ENCODE measurements around the gene FOCAD.
"Not testable (repeated sequence)": the region's sequence is repeated elsewhere in the genome, so short reads cannot be mapped to it uniquely, and the experiment has no call there.

Gene FOCAD

GRCh38 chr9:20684035-20684874 lies at the start of gene FOCAD:
TSS of gene FOCAD (plus strand) at chr9:20684259. CDS start at chr9:20715354, 31,095 bp downstream.
- peak; percentile 96 for DNase-seq

DNA sequence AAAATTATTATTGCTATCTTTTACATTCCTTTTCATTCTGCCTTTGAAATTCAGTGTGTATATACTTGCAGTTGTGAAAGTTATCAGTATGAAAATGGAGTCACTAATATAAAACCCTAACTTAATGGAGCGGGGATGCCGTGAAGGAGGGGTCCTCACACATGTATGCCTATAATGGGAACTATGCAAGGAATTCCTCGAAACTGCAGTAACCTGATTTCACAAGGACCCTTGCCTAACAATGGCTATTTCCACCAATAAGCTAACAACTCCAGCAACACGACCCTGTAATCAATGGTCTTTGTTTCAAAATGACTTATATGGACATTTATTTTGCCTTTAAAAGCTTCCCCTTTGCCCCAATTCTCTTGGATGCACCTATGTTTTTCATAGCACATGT lies 49.2 kb upstream of the FOCAD start:
- no peak for DNase-seq

DNA sequence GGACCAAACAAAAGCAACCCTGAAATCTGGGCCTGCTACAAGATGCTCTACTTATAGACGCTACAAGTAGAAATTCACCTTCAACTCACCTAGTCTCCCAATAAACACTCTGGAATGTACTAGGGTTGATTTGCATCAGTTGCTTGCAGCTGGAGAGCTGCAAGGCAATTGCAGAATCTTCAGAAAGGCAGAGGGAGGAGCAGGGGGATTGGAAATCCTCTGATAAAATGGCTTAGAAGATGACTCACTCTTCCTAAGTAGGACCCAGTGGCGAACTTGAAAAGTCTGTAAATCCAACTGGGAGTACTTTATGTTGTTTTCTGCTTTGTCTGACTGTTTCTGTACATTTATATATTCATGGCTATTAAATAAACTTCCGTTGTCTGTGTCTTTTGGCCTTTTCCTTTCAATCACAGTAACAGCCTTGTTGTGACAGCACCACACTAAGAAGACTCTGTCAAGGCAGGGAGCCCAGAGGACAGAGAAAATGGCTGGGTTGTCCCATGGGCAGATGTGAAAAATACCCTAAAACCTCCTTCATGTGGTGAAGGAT lies 47.1 kb upstream of the FOCAD start:
- DNase-seq = no peak

GRCh38 chr9:20640331-20641187 lies 43.5 kb upstream of the FOCAD start:
- DNase-seq = peak; percentile 93

- no peak for DNase-seq
Measured at GRCh38 chr9:20642045-20642444, 42.0 kb upstream of the FOCAD start.

- no peak for DNase-seq
Measured at GRCh38 chr9:20643660-20644059, 40.4 kb upstream of the FOCAD start.

GRCh38 chr9:20646656-20647055 lies 37.4 kb upstream of the FOCAD start:
- DNase-seq = no peak

GRCh38 chr9:20649381-20649780 lies 34.7 kb upstream of the FOCAD start:
- DNase-seq = no peak

DNA sequence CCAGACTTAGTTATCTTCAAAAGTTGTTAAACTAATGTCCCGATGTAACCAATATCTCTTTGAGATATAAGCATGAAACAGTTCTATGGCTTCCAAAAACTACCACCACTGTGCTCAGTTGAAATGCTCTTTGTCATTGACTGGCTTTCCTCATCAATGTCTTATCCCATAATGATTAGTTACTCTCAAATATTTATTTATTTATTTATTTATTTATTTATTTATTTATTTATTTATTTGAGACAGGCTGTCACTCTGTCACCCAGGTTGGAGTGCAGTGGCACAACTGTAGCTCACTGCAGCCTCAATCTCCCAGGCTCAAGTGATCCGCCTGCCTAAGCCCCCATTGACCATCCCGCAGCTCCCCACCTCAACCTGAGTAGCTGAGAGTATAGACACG lies 33.7 kb upstream of the FOCAD start:
- no peak for DNase-seq

GRCh38 chr9:20650750-20651299 lies 33.2 kb upstream of the FOCAD start:
- DNase-seq = no peak

GRCh38 chr9:20651939-20652338 lies 32.1 kb upstream of the FOCAD start:
- DNase-seq = no peak

DNA sequence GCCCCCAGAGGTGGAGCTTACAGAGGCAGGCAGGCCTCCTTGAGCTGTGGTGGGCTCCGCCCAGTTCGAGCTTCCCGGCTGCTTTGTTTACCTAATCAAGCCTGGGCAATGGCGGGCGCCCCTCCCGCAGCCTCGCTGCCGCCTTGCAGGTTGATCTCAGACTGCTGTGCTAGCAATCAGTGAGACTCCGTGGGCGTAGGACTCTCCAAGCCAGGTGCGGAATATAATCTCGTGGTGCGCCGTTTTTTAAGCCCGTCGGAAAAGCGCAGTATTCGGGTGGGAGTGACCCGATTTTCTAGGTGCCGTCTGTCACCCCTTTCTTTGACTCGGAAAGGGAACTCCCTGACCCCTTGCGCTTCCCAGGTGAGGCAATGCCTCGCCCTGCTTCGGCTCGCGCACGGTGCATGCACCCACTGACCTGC lies 25.8 kb upstream of the FOCAD start:
- not testable (repeated sequence) for DNase-seq

- no peak for DNase-seq
Measured at GRCh38 chr9:20658677-20659473, 25.2 kb upstream of the FOCAD start.

DNA sequence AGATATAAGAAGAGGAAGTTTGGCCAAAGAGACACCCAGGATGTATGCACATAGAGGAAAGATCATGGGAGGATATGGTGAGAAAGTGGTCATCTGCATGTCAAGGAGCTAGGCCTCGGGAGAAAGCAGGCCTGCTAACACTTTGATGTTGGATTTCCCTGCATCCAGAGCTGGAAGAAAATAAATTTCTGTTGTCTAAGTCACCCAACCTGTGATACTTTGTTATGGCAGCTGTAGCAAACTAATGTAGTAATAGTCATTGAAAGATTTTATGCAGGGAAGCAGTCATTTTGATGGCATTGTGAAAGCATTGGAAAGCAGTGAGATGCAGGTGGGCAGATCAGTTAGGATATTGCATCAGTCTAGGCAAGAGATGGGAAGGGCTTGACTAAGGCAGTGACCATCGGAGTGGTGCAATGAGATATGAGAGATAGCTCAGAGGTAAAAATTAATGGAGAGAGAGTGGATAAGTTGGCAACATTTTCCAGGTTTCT lies 24.5 kb upstream of the FOCAD start:
- DNase-seq = no peak

DNA sequence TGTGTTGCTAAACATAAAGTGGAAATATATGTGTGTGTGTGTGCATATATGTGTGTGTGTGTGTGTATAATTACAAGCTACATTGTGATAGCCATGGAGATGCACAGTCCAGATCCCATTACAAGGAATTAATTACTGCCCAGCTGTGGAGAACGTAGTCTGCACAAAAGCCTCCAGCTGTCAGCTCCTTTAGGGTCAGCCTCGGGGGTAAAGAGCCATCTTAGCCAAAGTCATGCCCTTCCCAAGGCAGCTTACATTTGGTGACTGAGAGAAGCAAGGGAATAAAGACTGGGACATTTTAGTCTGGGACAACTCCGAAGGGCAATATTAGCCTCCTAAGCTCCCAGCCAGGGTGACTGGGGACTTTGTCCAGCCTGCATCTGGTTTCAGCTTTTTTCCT lies 21.9 kb upstream of the FOCAD start:
- no peak for DNase-seq

GRCh38 chr9:20663133-20663532 lies 20.9 kb upstream of the FOCAD start:
- no peak for DNase-seq

DNA sequence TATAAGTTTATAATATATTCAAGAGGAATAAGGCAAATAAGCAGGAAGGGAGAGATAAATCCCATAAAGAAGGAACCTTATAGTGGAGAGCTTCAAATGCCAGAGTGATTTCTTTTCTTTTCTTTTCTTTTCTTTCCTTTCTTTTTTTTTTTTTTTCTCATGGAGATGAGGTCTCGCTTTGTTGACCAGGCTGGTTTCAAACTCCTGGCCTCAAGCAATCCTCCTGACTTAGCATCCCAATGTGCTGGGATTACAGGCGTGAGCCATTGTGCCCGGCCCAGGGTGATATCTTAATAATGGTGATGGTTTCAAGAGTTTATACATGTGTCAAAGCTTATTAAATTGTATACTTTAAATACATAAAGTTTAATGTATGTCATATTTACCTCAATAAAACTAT lies 19.6 kb upstream of the FOCAD start:
- DNase-seq = no peak

DNA sequence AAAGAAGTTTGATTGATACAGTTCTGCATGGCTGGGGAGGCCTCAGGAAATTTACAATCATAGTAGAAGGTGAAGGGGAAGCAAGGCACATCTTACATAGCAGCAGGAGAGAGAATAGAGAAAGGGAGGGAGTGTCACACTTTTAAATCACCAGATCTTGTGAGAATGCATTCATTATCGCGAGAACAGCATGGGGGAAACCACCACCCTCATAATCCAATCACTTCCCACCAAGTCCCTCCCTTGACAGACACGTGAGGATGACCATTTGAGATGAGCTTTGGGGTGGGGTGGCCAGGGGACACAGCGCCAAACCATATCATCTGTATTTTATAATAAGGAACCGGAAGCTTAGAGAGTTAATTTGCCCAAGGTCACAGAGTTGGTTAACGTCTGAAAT lies 13.7 kb upstream of the FOCAD start:
- no peak for DNase-seq

GRCh38 chr9:20671635-20672034 lies 12.4 kb upstream of the FOCAD start:
- DNase-seq = no peak

DNA sequence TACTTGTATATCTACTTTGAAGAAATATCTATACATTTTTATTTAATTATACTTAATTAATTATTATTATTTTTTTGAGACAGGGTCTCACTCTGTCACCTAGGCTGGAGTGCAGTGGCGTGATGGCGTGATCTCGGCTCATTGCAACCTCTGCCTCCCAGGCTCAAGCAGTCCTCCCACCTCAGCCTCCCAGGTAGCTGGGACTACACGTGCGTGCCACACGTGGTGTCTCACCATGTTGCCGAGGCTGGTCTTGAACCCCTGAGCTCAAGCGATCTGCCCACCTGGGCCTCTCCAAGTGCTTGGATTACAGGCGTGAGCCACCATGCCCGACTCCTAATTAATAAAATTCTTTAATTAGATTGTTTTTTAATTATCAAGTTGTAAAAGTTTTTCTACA lies 10.5 kb upstream of the FOCAD start:
- DNase-seq = not testable (repeated sequence)

DNA sequence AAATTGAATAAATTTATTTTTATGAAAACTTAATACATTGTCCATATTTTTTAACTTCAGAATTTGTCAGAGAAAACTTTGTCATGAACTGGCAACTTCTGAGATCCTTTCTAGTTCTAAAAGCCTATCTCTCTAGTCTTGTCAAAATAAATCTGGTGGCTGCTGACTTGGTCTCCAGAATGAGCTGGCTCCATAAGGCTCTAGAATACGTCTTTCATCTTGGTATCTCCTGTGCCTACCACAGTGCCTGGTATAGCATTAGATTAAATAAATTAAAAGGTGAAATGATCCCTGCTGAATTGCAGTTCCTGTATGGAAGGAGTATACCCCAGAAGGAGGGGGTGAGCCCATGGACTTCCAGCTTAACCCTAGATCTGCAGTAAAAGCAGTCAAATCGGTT lies 2.6 kb upstream of the FOCAD start:
- no peak for DNase-seq

GRCh38 chr9:20683351-20684034 lies 566 bp upstream of the FOCAD start:
- peak; percentile 47 for DNase-seq
